ENCODE measurements around the gene RNF215.

- no peak for TF ChIP-seq CTCF (IDR thresholded peaks at IDR 0.05; ENCODE audit: low read length)
- no peak for TF ChIP-seq EZH2 (IDR thresholded peaks at IDR 0.05; ENCODE audit: borderline replicate concordance, low read length)
Measured at GRCh38 chr22:30413001-30413400, 25.8 kb upstream of the RNF215 start.

Data from OCI-LY1 (cell line).